GM23338 (cell line): Measurements from ENCODE around the gene ATP10B. TPM values are rescaled to one million over a fixed set of nuclear protein-coding genes. Genes with fewer than 3 reads are reported as not detected.

Experiments
- ATAC-seq: fragments of 200-7000 bp; cut with Tn5 transposase; 3 replicates; pipeline ENCODE4 v1.9.1; 2020
- DNase-seq: peaks from one replicate; pipeline ENCODE4 v3.0.0-alpha.2; 2015; ENCODE audit warnings: low spot score
- H2AFZ ChIP-seq: fragments of 200-600 bp; sonication (generic); 2 replicates; pipeline ENCODE4 v1.8.0; 2016; ENCODE audit warnings: antibody characterized with exemption, mild to moderate bottlenecking, moderate library complexity
- H3F3A ChIP-seq: fragments of 200-600 bp; sonication (generic); replicated peaks from 2 replicates; pipeline ENCODE4 v1.8.0; 2017; ENCODE audit warnings: antibody characterized with exemption, mixed run types, low read depth
- H3K27ac ChIP-seq: fragments of 200-600 bp; sonication (generic); 2 replicates; pipeline ENCODE4 v1.6.1; 2016; ENCODE audit warnings: low read depth
- H3K27me3 ChIP-seq: fragments of 200-600 bp; sonication (generic); 2 replicates; pipeline ENCODE4 v1.8.0; 2016; ENCODE audit warnings: mild to moderate bottlenecking, mixed run types, moderate library complexity; ENCODE audit not compliant: insufficient read depth
- H3K36me3 ChIP-seq: fragments of 200-600 bp; sonication (generic); 2 replicates; pipeline ENCODE4 v1.8.0; 2016; ENCODE audit warnings: mild to moderate bottlenecking; ENCODE audit not compliant: insufficient read depth
- H3K4me1 ChIP-seq: fragments of 200-600 bp; sonication (generic); 2 replicates; pipeline ENCODE4 v1.8.0; 2016; ENCODE audit warnings: mild to moderate bottlenecking, moderate library complexity; ENCODE audit not compliant: insufficient read depth
- H3K4me2 ChIP-seq: fragments of 200-600 bp; sonication (generic); 2 replicates; pipeline ENCODE4 v1.7.1; 2017; ENCODE audit warnings: mixed run types
- H3K4me3 ChIP-seq: fragments of 200-600 bp; sonication (generic); 2 replicates; pipeline ENCODE4 v1.6.1; 2016; ENCODE audit warnings: mixed run types
- H3K79me2 ChIP-seq: fragments of 200-600 bp; sonication (generic); replicated peaks from 2 replicates; pipeline ENCODE4 v1.8.0; 2017; ENCODE audit warnings: mild to moderate bottlenecking; ENCODE audit not compliant: insufficient read depth
- H3K9me2 ChIP-seq: fragments of 200-600 bp; sonication (generic); 2 replicates; pipeline ENCODE4 v1.8.0; 2017; ENCODE audit not compliant: insufficient read depth
- H4K20me1 ChIP-seq: fragments of 200-600 bp; sonication (generic); replicated peaks from 2 replicates; pipeline ENCODE4 v1.8.0; 2017; ENCODE audit warnings: mild to moderate bottlenecking; ENCODE audit not compliant: insufficient read depth
- H3K27ac Mint-ChIP-seq: 2 replicates; pipeline ENCODE4 v1.8.0; 2020; ENCODE audit warnings: inconsistent platforms, mild to moderate bottlenecking, moderate library complexity, mixed read lengths
- H3K27me3 Mint-ChIP-seq: 3 replicates; pipeline ENCODE4 v1.8.0; 2022; ENCODE audit warnings: low read depth, mild to moderate bottlenecking, moderate library complexity, mixed read lengths, inconsistent platforms; ENCODE audit not compliant: insufficient read depth, poor library complexity
- H3K36me3 Mint-ChIP-seq: 3 replicates; pipeline ENCODE4 v1.8.0; 2021; ENCODE audit warnings: low read depth, mild to moderate bottlenecking, inconsistent platforms, moderate library complexity, mixed read lengths
- H3K4me1 Mint-ChIP-seq: 3 replicates; pipeline ENCODE4 v1.8.0; 2020; ENCODE audit warnings: mild to moderate bottlenecking, inconsistent platforms, mixed read lengths
- H3K4me3 Mint-ChIP-seq: 3 replicates; pipeline ENCODE4 v1.8.0; 2021; ENCODE audit warnings: moderate library complexity, mild to moderate bottlenecking, inconsistent platforms, mixed read lengths
- H3K9me3 Mint-ChIP-seq: 3 replicates; pipeline ENCODE4 v1.8.0; 2020; ENCODE audit warnings: moderate library complexity, mild to moderate bottlenecking, inconsistent platforms, mixed read lengths
- ETS1 ChIP-seq: IDR thresholded peaks from 2 replicates; pipeline ENCODE4 v1.6.1; 2016; ENCODE audit warnings: antibody characterized with exemption
- EZH2phosphoT487 ChIP-seq: fragments of 200-600 bp; sonication (generic); IDR thresholded peaks from one replicate; pipeline ENCODE4 v1.8.1; 2018; ENCODE audit warnings: antibody characterized with exemption; ENCODE audit not compliant: unreplicated experiment
- POLR2AphosphoS5 ChIP-seq: IDR thresholded peaks from 2 replicates; pipeline ENCODE4 v1.6.1; 2016; ENCODE audit warnings: antibody characterized with exemption, low read depth
- ZNF331 ChIP-seq: fragments of 250-450 bp; sonication (Bioruptor Pico); IDR thresholded peaks from 2 replicates; pipeline ENCODE4 v1.5.0; 2020; ENCODE audit warnings: low read depth, mild to moderate bottlenecking, moderate library complexity
- ZNF462 ChIP-seq: fragments of 250-450 bp; sonication (Bioruptor Pico); IDR thresholded peaks from 2 replicates; pipeline ENCODE4 v1.5.0; 2020; ENCODE audit warnings: mild to moderate bottlenecking, moderate library complexity
- polyA plus RNA-seq: library from polyadenylated mRNA; unstranded; fragments of >200 nt; fragmentation: Nextera tagmentation; extraction: Ambion mirVana; gene quantifications from 2 replicates; pipeline ENCODE4 v1.2.1, GENCODE V29; 2016
- total RNA-seq: library from RNA; depleted of rRNA; stranded (reverse); fragments of >200 nt; shearing (Covaris generic); gene quantifications from 2 replicates; pipeline ENCODE4 v1.2.3, GENCODE V29; 2014

ATP10B gene
- total and polyA plus RNA-seq, 2 experiments from 2014 or later = 0.11 to 0.14 TPM

GRCh38 chr5:160852049-160852448 is at the start of gene ATP10B (continued):
- TF ChIP-seq ETS1 = no peak

- no peak for DNase-seq
- H3F3A ChIP-seq = no peaks in the 10 kb centered on the region
- H3K9me2 ChIP-seq = no peaks in the 10 kb centered on the region
- no peak overlapping the region for H3K27ac Mint-ChIP-seq
- H3K27me3 Mint-ChIP-seq = no peaks in the 10 kb centered on the region
- TF ChIP-seq EZH2phosphoT487 = no peak
- no peak for TF ChIP-seq ZNF331 (CRISPR knock-in tag)
- TF ChIP-seq ZNF462 = no peak
- TF ChIP-seq POLR2AphosphoS5 = no peak
- H3K79me2 ChIP-seq = no peaks in the 10 kb centered on the region
- no peak overlapping the region for H3K4me3 Mint-ChIP-seq
- H2AFZ ChIP-seq = no peak overlapping the region
- no peak overlapping the region for H3K4me3 ChIP-seq
- H3K4me1 ChIP-seq = no peaks in the 10 kb centered on the region
- no peak for ATAC-seq
- no peak overlapping the region for H3K27ac ChIP-seq
- H3K9me3 Mint-ChIP-seq = no peaks in the 10 kb centered on the region
- no peak overlapping the region for H3K4me2 ChIP-seq
- no peaks in the 10 kb centered on the region for H4K20me1 ChIP-seq
- H3K36me3 Mint-ChIP-seq = no peaks in the 10 kb centered on the region
- no peaks in the 10 kb centered on the region for H3K4me1 Mint-ChIP-seq
- H3K27me3 ChIP-seq = no peaks in the 10 kb centered on the region
- no peaks in the 10 kb centered on the region for H3K36me3 ChIP-seq
These were observed 49.6 kb upstream of the ATP10B start for GRCh38 chr5:160901656-160902055.
